Embryonic facial prominence (tissue), 1 donor: ENCODE data around the gene LCN1.

Experiments used
- DNase-seq: peaks from one replicate; pipeline ENCODE4 v3.0.0-alpha.2; 2016; ENCODE audit errors: extremely low spot score

LCN1 gene

DNA sequence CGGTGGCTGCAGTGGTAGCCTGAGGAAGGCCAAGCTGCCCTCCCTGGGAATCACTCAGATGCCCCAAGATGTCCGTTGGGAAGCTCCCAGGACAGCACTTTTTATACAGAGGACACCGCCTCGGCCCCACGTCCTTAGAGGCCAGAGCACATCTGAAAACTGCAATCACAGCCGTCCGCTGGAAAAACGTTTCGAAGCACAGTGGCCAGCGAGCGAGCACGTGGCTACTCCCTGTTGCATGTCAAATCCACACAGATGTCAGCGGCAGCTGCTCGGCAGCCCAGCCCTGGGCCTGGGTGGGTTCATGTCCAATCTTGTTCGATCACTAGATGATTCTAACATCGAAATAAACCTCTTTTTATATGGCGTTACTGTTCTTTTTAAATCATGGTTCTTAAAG is 32.7 kb upstream of the LCN1 start:
- DNase-seq = no peak

DNA sequence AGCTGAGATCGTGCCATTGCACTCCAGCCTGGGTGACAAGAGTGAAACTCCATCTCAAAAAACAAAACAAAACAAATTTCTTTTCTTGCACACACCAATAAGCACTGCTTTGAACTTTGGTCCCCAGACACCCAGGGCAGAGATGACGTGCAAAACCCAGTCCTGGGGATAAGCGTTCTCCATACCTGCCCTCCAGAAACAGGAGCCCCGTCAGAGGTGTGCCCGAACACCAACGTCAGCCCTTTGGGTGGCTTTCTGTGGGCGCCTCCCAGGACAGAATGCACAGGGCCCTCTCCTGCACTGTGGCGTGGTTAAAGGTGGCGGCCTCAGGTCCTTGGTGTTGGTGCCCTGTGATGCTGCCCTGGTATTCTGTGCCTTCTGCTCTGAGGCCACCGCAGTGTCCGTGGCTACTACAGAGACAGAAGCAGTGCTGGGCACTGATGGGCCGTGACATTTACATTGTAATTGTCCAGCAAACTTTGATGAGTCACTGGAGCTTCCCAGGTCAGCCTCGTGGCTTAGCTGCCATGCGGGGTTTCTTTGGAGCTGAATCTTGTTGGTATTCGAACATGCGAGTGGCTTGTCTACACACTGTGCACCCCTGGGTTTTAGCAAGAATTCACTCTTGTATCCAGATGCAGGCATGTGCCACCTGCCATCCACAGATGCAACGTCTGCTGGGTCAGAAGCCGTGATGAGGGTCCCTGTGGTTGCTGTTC is 31.9 kb upstream of the LCN1 start:
- DNase-seq = no peak

- no peak for DNase-seq
Observed at GRCh38 chr9:135490166-135490870, 30.9 kb upstream of the LCN1 start.

- DNase-seq = no peak
Observed at GRCh38 chr9:135490980-135491464, 30.2 kb upstream of the LCN1 start.

DNA sequence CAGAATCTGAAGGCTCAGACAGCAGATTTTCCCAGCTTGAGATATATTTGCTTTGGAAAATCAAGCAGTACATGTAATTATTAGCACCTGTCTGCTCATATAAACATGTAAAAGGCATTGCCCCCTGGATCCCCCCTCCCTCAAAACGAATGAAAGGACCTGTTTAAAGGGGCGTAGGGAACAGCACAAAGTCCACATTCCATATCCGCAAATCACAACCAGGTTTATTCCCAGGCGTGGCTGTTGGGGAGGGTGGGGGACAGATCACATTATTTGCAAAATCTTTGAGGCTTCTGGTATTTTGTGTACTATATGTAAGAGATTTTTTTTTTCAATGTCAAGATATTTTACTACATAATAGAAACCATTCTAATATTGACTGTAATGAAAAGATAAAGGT is 29.5 kb upstream of the LCN1 start:
- no peak for DNase-seq

- no peak for DNase-seq
Observed at GRCh38 chr9:135492886-135493669, 28.2 kb upstream of the LCN1 start.

- DNase-seq = no peak
Observed at GRCh38 chr9:135494791-135495559, 26.3 kb upstream of the LCN1 start.

GRCh38 chr9:135498381-135499126 is 22.7 kb upstream of the LCN1 start:
- DNase-seq = no peak

DNA sequence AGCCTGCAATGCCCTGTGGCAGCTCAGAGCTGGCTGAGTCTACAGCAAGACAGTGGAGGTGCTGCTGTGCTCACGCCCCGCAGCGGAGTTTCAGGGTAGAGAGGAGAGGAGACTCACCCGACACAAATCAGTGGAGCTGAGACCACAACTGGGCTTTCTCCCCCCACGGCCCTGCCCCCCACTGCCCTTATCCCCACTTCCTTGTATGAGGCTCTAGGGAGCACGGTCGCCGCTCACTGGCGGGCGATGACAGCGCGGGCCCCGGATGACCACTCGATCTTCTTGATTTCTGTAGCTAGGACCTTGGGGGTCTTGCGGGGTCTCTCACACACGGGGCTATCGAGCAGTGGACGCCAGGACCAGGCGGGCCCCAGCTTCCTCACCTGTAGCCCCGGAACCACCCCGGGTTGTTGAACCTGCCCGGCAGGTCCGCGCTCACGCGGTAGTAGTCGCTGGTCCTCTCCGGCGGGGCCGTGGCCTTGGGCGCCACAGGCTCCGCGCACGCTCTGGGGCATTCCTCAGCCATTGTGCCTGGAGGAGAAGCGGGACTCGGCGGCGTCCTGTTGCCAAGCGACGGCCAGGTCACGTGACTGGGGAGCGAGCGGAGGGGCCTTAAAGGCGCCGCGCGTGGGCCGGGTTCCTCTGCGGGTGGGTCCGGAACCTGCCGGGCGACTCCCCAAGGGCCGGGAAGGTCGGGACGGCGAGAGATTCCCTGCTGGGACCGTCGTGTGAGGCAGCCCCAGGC is 21.7 kb upstream of the LCN1 start:
- DNase-seq = peak; percentile 71

GRCh38 chr9:135500071-135500524 is 21.1 kb upstream of the LCN1 start:
- no peak for DNase-seq

DNA sequence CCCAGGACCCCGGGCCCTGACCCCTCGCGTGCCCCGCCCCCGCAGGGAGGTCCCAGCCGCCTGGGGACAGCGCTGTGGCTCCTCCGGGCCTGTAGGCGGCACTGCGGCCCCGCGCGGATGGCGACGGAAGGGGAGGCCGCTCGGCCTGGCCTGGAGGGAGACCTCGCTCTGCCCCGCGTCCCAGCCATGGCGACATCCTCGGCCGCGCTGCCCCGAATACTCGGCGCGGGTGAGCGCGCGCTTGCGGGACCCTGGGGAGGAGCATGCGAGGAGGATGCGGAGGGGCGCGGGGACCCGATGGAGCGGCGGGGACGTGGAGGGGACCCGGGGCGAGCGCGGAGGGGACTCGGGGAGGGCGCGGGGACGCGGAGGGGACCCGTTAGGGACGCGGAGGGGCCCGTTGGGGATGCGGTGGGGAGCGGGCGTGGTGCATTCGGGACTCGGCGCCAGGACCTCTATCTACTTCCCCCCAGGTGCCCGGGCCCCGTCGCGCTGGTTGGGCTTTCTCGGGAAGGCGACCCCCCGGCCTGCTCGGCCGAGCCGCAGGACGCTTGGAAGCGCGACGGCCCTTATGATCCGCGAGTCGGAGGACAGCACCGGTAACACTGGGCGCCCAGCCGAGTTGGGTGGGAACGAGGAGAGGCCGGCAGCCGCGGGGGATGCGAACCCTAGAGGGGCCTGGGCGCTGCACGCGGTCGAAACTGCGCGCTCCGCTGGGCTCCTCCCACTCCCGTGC is 20.5 kb upstream of the LCN1 start, which contains the start of gene MRPS2:
Gene MRPS2, plus strand, starts transcription at position 158 of the 736 bp plus-strand sequence. Its CDS starts 29 bp downstream, at position 187.
- DNase-seq = peak; percentile 31

DNA sequence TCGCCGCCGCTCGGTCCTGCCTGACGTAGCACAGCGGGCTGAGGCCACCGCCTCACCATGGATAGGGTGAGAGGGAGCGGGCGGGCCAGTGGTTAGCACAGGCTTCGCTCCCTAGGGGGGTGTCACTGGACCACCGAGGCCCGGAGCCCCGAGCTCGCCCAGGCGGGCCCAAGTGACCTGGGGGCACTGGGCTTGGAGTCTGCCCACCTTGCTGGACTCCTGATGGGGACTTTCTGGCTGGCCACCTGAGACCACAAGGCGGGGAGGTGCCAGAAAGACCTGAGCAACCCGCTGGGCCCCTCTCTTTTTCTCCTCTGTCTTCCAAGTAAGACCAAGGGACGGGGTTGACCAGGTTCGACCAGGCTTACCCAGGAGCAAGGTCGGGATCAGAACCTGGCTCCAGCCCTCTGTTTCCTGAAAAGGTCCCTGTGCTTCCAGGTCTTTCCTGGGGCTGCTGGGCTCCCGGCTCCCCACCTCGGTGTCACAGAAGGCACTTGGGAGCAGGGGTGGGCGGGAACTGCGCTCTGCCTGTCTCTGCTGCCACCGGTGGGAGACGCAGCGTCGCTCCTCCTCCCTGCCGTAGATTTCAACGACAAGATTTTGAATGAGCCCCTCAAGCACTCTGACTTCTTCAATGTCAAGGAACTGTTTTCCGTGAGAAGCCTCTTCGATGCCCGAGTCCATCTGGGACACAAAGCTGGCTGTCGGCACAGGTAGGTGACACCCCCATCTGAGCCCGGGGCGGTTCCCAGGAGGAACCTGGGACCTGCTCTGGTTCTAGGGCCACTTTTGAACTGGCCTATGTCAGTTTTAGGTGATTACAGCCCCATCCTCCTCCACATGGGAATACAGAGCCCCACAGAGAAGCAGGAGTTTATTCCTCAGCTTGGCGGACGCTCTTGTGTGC is 19.7 kb upstream of the LCN1 start:
- no peak for DNase-seq

- no peak for DNase-seq
Observed at GRCh38 chr9:135502168-135502872, 18.9 kb upstream of the LCN1 start.

DNA sequence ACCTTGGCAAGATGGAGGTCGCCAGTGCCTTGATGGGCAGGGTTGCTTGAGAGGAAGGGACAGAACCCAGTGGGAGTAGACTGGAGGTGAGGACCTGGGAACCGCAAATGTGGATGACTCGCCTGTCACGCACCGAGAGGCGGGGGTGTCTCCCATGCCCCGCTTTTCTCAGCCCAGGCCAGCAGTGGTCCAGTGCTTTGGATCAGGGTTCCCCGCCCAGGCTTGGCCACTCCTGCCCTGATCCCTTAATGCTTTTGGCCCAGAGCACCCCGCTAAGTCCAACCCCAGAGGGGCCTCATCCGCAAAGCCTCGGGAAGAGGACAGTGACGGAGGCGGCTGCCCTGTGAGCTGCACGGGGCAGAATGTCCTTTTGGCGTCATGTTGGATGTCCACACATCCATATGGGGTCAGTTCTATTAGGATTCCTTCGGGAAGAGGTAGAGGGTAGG is 18.3 kb upstream of the LCN1 start:
- no peak for DNase-seq

DNA sequence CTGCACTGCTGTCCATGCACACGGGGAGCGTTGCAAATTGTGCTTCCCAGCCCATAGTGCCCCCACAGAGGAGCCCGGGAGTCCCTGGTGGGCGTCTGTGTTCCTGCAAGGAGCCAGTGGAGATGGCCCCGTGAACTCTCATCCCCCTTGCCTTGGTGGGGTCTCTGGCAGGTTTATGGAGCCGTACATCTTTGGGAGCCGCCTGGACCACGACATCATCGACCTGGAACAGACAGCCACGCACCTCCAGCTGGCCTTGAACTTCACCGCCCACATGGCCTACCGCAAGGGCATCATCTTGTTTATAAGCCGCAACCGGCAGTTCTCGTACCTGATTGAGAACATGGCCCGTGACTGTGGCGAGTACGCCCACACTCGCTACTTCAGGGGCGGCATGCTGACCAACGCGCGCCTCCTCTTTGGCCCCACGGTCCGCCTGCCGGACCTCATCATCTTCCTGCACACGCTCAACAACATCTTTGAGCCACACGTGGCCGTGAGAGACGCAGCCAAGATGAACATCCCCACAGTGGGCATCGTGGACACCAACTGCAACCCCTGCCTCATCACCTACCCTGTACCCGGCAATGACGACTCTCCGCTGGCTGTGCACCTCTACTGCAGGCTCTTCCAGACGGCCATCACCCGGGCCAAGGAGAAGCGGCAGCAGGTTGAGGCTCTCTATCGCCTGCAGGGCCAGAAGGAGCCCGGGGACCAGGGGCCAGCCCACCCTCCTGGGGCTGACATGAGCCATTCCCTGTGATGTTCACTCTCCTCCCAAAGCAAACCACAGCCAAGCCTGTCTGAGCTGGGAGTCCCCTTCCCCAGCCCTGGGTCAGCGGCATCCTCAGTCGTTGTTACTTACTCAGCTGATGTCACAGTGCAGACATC is 17.6 kb upstream of the LCN1 start:
- DNase-seq = no peak
